Fibroblast of the aortic adventitia (primary cell): ENCODE measurements around the gene MMS22L. TPM values are rescaled to one million over a fixed set of nuclear protein-coding genes. Genes with fewer than 3 reads are reported as not detected.

ENCODE experiments used
- DNase-seq: peaks from one replicate; pipeline ENCODE4 v3.0.0-alpha.2; 2010; ENCODE audit warnings: low read depth
- H3K4me3 ChIP-seq: 2 replicates; pipeline ENCODE4 v1.5.1; 2011; ENCODE audit warnings: low read depth, mild to moderate bottlenecking, control low read depth, low read length, moderate library complexity
- CTCF ChIP-seq: IDR thresholded peaks from 2 replicates; pipeline ENCODE4 v1.5.1; 2011; ENCODE audit warnings: mild to moderate bottlenecking, low read length, control low read depth, inconsistent platforms; ENCODE audit not compliant: insufficient read depth
- total RNA-seq: library from RNA; depleted of rRNA; stranded (reverse); fragments of >200 nt; gene quantifications from 2 replicates; pipeline ENCODE4 v1.2.3, GENCODE V29; 2012; ENCODE audit warnings: low replicate concordance

Gene MMS22L
- total RNA-seq, 1 donor: 48.2 TPM

- no peak for TF ChIP-seq CTCF
- DNase-seq: no peak
- H3K4me3 ChIP-seq: no peak overlapping the region
Observed at GRCh38 chr6:97100696-97101095, 182.3 kb downstream of the MMS22L start.

GRCh38 chr6:97097068-97098047 lies 185.7 kb downstream of the MMS22L start:
- DNase-seq: peak; percentile 4
- peak overlapping the region; percentile 26 for H3K4me3 ChIP-seq
- no peak for TF ChIP-seq CTCF

GRCh38 chr6:97095311-97095850 lies 187.6 kb downstream of the MMS22L start:
- H3K4me3 ChIP-seq: no peak overlapping the region
- DNase-seq: no peak
- TF ChIP-seq CTCF: no peak

GRCh38 chr6:97094376-97094775 lies 188.6 kb downstream of the MMS22L start:
- TF ChIP-seq CTCF: no peak
- no peak for DNase-seq
- H3K4me3 ChIP-seq: no peak overlapping the region

GRCh38 chr6:97092673-97093305 lies 190.2 kb downstream of the MMS22L start:
- H3K4me3 ChIP-seq: no peak overlapping the region
- TF ChIP-seq CTCF: no peak
- DNase-seq: no peak
